Activated naive CD4-positive, alpha-beta T cell treated with anti-CD3 and anti-CD28 coated beads for 36 hours (primary cell): Measurements from ENCODE around the gene HTD2. TPM values are rescaled to one million over a fixed set of nuclear protein-coding genes. Genes with fewer than 3 reads are reported as not detected.

Experiments
- CTCF ChIA-PET: fragments of 350-600 bp; sonication (Branson Sonifier 250); formaldehyde crosslinking; loops from one replicate; lab custom pipeline; 2021; ENCODE audit warnings: antibody characterized with exemption; lab: Charles Lee
- DNase-seq: peaks from one replicate; pipeline ENCODE4 v3.0.0-alpha.2; 2020
- H3K27ac Mint-ChIP-seq: one replicate; pipeline ENCODE4 v1.8.0; 2021; ENCODE audit warnings: mild to moderate bottlenecking, mixed read lengths
- H3K27me3 Mint-ChIP-seq: one replicate; pipeline ENCODE4 v1.8.0; 2021; ENCODE audit warnings: low read depth, mixed read lengths
- H3K36me3 Mint-ChIP-seq: one replicate; pipeline ENCODE4 v1.8.0; 2021; ENCODE audit warnings: low read depth, mixed read lengths
- H3K4me1 Mint-ChIP-seq: one replicate; pipeline ENCODE4 v1.8.0; 2021; ENCODE audit warnings: low read depth, mixed read lengths
- H3K4me3 Mint-ChIP-seq: one replicate; pipeline ENCODE4 v1.8.0; 2021; ENCODE audit warnings: mild to moderate bottlenecking, moderate library complexity, mixed read lengths
- H3K9me3 Mint-ChIP-seq: one replicate; pipeline ENCODE4 v1.8.0; 2021; ENCODE audit warnings: mixed read lengths
- intact Hi-C: fragments of 100-400 bp; cut with micrococcal nuclease; formaldehyde crosslinking; loops from one replicate; pipeline ENCODE4 v1.15.1; 2023
- total RNA-seq, 2 experiments: library from RNA; stranded (reverse); gene quantifications; one replicate each; pipeline ENCODE4 v1.2.3, GENCODE V29; 2021

Gene HTD2
- total RNA-seq, 2 experiments from 2014 or later: 6.9 to 8.1 TPM

- Mint-ChIP-seq H3K4me3 (no peak overlapping the region), H3K27me3 (peaks cover 16% of the 10 kb centered on the region), H3K9me3 (peaks cover 2% of the 10 kb centered on the region), H3K4me1 (no peaks in the 10 kb centered on the region), H3K36me3 (peaks cover 3% of the 10 kb centered on the region), H3K27ac (no peak overlapping the region)
- intact Hi-C loops: no loop called here
- CTCF ChIA-PET: interaction anchor here (0.9 to 1.7 kb wide), 3 partner anchors 9 to 118 kb away, joined by 3 to 7 read pairs (median 7); partner anchors contain the start of genes HTD2 and RPP14
- DNase-seq: no peak
Observed at GRCh38 chr3:58296843-58297242, 9.5 kb upstream of the HTD2 start.

DNA sequence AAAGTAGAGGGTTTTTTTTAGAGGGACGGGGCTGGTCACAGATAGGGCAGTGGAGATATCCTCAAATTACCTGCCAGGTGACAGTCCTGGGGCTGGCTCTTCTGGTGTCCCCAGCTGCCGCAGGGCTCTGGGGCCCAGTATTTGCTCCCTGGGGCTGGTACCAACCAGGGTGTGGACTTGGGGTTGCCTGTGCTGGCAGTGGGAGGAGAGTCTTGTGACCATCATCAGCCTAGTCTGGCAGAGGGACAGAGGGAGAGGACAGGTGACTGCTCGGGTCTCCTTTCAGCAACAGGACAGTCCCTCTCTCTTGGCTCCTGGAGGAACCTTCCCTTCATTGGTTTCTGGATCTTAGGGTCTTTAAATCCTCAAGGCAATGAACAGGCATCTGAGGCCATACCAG lies 8.1 kb upstream of the HTD2 start:
- Mint-ChIP-seq H3K4me3 (no peak overlapping the region), H3K36me3 (peaks cover under 1% of the 10 kb centered on the region), H3K27me3 (peaks cover 18% of the 10 kb centered on the region), H3K9me3 (peaks cover 2% of the 10 kb centered on the region), H3K4me1 (no peaks in the 10 kb centered on the region), H3K27ac (no peak overlapping the region)
- CTCF ChIA-PET: interaction anchor here (1.0 to 5.5 kb wide), 3 partner anchors 82 to 120 kb away, joined by 5 to 31 read pairs (median 7); no protein-coding TSS in a partner anchor
- DNase-seq: no peak
- intact Hi-C loops: no loop called here

DNA sequence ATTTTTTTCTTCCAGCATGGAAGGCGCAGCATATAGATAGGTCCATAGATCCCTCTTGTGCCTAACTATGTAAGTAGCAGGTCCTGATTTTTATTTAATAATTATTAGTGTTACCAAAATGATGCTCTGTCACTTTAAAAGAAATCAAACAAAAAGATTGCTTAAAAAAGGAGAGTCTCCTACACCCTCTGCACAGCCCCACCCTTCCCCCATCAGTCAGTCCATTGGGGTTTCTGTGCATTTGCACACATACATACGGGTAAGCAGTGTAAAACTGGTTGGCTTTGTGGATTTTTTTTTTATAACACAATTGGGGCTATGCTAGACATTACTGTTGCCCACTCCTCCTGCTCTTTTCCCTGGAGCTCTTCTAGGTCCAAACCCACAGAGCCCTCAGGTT lies 7.2 kb upstream of the HTD2 start:
- Mint-ChIP-seq H3K9me3 (peaks cover 2% of the 10 kb centered on the region), H3K4me1 (no peaks in the 10 kb centered on the region), H3K27ac (no peak overlapping the region), H3K4me3 (no peak overlapping the region), H3K27me3 (peaks cover 18% of the 10 kb centered on the region), H3K36me3 (no peaks in the 10 kb centered on the region)
- CTCF ChIA-PET: interaction anchor here (0.8 to 5.5 kb wide), 6 partner anchors 20 to 113 kb away, joined by 3 to 31 read pairs (median 3); no protein-coding TSS in a partner anchor
- no peak for DNase-seq
- intact Hi-C loops: no loop called here

GRCh38 chr3:58299839-58300516 lies 6.3 kb upstream of the HTD2 start:
- Mint-ChIP-seq H3K9me3 (peaks cover 2% of the 10 kb centered on the region), H3K27ac (no peak overlapping the region), H3K4me1 (no peaks in the 10 kb centered on the region), H3K27me3 (peaks cover 18% of the 10 kb centered on the region), H3K4me3 (no peak overlapping the region), H3K36me3 (no peaks in the 10 kb centered on the region)
- intact Hi-C loops: loop anchor here (1.0 kb wide), 2 partner anchors 113 to 292 kb away; partner anchors contain the start of gene FLNB
- DNase-seq: no peak
- CTCF ChIA-PET: interaction anchor here (0.8 to 5.5 kb wide), 8 partner anchors 62 to 124 kb away, joined by 3 to 31 read pairs (median 3); no protein-coding TSS in a partner anchor

DNA sequence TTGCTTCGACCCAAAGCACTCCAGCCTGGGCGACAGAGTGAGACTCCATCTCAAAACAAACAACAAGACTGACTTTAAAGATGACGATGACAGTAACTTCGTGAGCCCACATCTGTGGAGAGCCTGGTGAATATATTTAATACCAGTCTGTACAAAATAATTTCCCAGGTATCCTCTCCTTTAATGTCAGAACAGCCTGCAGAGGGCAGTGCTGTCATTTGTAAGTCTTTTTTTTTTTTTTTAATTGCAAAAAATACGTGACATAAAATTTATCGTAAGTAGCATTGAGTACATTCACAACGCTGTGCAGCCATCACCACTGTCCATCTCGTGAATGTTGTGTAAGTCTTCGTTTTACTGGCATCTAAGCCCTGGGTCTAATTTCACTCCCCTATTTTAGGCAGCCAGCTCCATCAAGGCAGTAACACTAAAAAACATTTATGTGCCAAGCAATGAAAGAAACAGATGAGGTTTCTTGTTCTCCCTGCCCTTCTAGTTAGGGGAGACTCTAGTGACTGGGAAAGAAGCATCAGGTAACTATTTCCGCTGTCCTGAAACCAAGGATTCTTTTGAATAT lies 1.4 kb downstream of the HTD2 start:
- peak overlapping the region; percentile 41 for H3K27ac Mint-ChIP-seq
- H3K36me3 Mint-ChIP-seq: peaks cover 28% of the 10 kb centered on the region
- H3K27me3 Mint-ChIP-seq: no peaks in the 10 kb centered on the region
- H3K4me3 Mint-ChIP-seq: peak overlapping the region; percentile 99
- peak; percentile 59 for DNase-seq
- intact Hi-C loops: loop anchor here (1.0 to 5.0 kb wide), 5 partner anchors 121 to 711 kb away; partner anchors contain the start of gene ARF4
- CTCF ChIA-PET: interaction anchor here (0.6 to 5.3 kb wide), 23 partner anchors 10 to 1562 kb away, joined by 3 to 40 read pairs (median 8); partner anchors contain the start of genes KCTD6 and PXK
- H3K4me1 Mint-ChIP-seq: peaks cover 33% of the 10 kb centered on the region
- H3K9me3 Mint-ChIP-seq: no peaks in the 10 kb centered on the region

DNA sequence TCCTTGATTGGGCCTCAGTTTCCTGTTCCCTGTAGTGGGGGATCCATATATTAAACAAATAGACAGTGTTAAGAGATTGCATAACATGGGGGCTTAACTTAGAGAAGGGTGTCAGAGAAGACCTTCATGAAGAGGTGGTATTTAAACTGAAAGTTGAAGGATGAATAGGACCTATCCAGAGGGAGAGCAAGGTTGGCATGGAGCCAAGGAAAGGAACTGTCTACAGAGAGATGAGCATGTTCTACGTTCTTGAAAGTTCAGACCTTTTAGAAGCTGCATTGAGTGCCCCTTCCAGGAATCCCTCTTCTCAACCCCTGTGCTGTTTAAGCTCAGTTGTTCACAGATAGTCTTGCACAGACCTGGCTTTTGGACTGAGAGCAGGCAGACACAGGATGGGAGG lies 2.4 kb downstream of the HTD2 start:
- Mint-ChIP-seq H3K27me3 (no peaks in the 10 kb centered on the region), H3K4me3 (no peak overlapping the region), H3K27ac (no peak overlapping the region), H3K9me3 (no peaks in the 10 kb centered on the region), H3K36me3 (peaks cover 32% of the 10 kb centered on the region), H3K4me1 (peaks cover 38% of the 10 kb centered on the region)
- intact Hi-C loops: loop anchor here (5.0 kb wide), 1 partner anchor 564 kb away; no protein-coding TSS in a partner anchor
- CTCF ChIA-PET: interaction anchor here (1.8 to 5.3 kb wide), 8 partner anchors 9 to 225 kb away, joined by 3 to 40 read pairs (median 26); partner anchors contain the start of genes KCTD6 and PXK
- no peak for DNase-seq

DNA sequence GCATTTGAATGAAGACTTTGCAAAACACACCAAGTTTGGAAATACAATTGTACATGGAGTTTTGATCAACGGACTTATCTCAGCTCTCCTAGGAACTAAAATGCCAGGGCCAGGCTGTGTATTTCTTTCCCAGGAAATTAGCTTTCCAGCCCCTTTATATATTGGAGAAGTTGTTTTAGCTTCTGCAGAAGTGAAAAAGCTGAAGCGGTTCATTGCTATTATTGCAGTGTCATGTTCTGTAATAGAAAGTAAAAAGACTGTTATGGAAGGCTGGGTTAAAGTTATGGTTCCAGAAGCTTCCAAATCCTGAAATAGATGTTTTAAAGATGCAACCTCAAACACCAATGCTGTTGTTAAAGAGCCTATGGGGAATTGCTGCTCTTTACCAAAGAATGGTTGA lies 11.5 kb downstream of the HTD2 start:
- Mint-ChIP-seq H3K36me3 (peaks cover 15% of the 10 kb centered on the region), H3K9me3 (no peaks in the 10 kb centered on the region), H3K27ac (no peak overlapping the region), H3K4me1 (peaks cover 13% of the 10 kb centered on the region), H3K4me3 (no peak overlapping the region), H3K27me3 (no peaks in the 10 kb centered on the region)
- intact Hi-C loops: no loop called here
- CTCF ChIA-PET: interaction anchor here (0.6 to 4.2 kb wide), 6 partner anchors 11 to 254 kb away, joined by 3 to 36 read pairs (median 4); partner anchors contain the start of genes HTD2 and RPP14
- no peak for DNase-seq

DNA sequence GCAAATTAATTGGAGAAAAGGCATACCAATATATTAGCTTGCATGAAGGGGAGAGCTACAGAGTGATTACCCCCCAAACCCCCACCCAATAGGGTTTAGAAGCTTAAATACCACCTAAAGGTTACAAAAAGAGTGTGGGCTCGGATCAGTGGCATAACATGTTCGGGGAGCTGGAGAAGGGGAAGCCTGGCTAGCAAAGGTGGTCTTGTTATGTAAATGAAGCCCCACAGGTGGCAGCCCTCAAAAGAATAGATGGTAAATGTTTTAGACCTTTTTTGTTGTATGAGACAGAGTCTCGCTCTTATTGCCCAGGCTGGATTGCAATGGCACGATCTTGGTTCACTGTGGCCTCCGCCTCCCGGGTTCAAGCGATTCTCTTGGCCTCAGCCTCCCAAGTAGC lies 15.5 kb downstream of the HTD2 start:
- Mint-ChIP-seq H3K27me3 (no peaks in the 10 kb centered on the region), H3K27ac (no peak overlapping the region), H3K4me3 (no peak overlapping the region), H3K4me1 (peaks cover 42% of the 10 kb centered on the region), H3K9me3 (no peaks in the 10 kb centered on the region), H3K36me3 (peaks cover 6% of the 10 kb centered on the region)
- no peak for DNase-seq
- intact Hi-C loops: loop anchor here (1.0 to 2.0 kb wide), 4 partner anchors 13 to 211 kb away; partner anchors contain the start of genes HTD2 and RPP14
- CTCF ChIA-PET: interaction anchor here (0.7 to 3.1 kb wide), 10 partner anchors 9 to 94 kb away, joined by 3 to 25 read pairs (median 6); partner anchors contain the start of genes HTD2 and RPP14

GRCh38 chr3:58322793-58323192 lies 16.5 kb downstream of the HTD2 start:
- no peaks in the 10 kb centered on the region for H3K9me3 Mint-ChIP-seq
- H3K4me3 Mint-ChIP-seq: no peak overlapping the region
- DNase-seq: no peak
- no peak overlapping the region for H3K27ac Mint-ChIP-seq
- peaks cover 6% of the 10 kb centered on the region for H3K36me3 Mint-ChIP-seq
- CTCF ChIA-PET: interaction anchor here (0.6 to 3.1 kb wide), 6 partner anchors 10 to 95 kb away, joined by 3 to 25 read pairs (median 12); partner anchors contain the start of genes HTD2 and RPP14
- H3K27me3 Mint-ChIP-seq: no peaks in the 10 kb centered on the region
- intact Hi-C loops: loop anchor here (1.0 kb wide), 1 partner anchor 308 kb away; no protein-coding TSS in a partner anchor
- H3K4me1 Mint-ChIP-seq: peaks cover 42% of the 10 kb centered on the region

- Mint-ChIP-seq H3K36me3 (peaks cover 3% of the 10 kb centered on the region), H3K9me3 (no peaks in the 10 kb centered on the region), H3K27ac (peak overlapping the region; percentile 89), H3K4me3 (peak overlapping the region; percentile 16), H3K4me1 (peaks cover 42% of the 10 kb centered on the region), H3K27me3 (no peaks in the 10 kb centered on the region)
- CTCF ChIA-PET: interaction anchor here (0.6 to 2.3 kb wide), 5 partner anchors 11 to 210 kb away, joined by 3 to 21 read pairs (median 4); partner anchors contain the start of gene PXK
- DNase-seq: peak; percentile 34
- intact Hi-C loops: loop anchor here (1.0 to 2.0 kb wide), 6 partner anchors 12 to 307 kb away; partner anchors contain the start of gene KCTD6
Observed at GRCh38 chr3:58323529-58324390, 17.4 kb downstream of the HTD2 start.
